ENCODE measurements around the gene EIF5.
"Not testable (repeated sequence)": the region's sequence is repeated elsewhere in the genome, so short reads cannot be mapped to it uniquely, and the experiment has no call there.

Gene EIF5

DNA sequence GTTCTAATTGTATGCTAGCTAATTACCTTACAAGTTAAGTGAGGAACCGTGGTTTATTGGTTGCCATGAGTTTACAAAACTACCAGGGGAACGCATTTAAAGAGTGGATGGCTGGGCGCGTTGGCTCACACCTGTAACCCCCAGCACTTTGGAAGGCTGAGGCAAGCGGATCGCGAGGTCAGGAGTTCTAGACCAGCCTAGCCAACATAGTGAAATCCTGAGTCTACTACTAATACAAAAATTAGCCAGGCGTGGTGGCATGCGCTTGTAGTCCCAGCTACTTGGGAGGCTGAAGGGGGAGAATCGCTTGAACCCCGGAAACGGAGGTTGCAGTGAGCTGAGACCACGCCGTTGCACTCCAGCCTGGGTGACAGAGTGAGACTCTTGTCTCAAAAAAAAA is 2.2 kb downstream of the EIF5 start:
- no peak for DNase-seq (ENCODE audit: low read depth)

DNA sequence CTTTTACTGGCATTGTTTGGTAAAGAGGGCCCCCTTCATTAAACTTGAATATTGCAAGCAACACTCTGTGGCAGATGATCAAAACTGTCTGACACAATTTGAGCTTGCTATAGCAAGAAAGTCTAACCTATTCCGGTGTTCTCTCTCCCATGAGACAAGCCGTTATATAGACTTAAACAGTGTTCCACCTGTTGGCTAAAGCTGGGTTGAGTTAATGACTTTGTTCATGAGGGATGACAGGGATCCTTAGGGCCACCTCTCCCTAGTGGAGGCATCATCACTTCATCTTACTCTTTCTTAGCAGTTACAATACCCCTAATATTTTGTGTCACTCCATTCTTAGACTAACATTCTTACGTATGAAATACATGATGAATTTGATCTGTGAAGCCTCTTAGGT is 3.8 kb downstream of the EIF5 start:
- DNase-seq (ENCODE audit: low read depth), result no peak

DNA sequence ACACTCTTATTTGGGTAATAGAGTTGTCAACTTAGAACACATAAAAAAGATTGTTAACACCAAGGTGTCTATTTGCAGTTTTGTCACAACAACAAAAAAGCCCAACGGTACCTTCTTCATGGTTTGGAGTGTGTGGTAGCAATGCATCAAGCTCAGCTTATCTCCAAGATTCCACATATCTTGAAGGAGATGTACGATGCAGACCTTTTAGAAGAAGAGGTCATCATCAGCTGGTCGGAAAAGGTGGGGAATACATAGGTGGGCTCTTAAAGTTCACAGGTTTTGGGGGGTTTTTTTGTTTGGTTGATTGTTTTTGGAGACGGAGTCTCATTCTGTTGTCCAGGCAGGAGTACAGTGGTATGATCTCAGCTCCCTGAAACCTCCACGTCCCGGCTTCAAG is 5.5 kb downstream of the EIF5 start:
- no peak for DNase-seq (ENCODE audit: low read depth)

DNA sequence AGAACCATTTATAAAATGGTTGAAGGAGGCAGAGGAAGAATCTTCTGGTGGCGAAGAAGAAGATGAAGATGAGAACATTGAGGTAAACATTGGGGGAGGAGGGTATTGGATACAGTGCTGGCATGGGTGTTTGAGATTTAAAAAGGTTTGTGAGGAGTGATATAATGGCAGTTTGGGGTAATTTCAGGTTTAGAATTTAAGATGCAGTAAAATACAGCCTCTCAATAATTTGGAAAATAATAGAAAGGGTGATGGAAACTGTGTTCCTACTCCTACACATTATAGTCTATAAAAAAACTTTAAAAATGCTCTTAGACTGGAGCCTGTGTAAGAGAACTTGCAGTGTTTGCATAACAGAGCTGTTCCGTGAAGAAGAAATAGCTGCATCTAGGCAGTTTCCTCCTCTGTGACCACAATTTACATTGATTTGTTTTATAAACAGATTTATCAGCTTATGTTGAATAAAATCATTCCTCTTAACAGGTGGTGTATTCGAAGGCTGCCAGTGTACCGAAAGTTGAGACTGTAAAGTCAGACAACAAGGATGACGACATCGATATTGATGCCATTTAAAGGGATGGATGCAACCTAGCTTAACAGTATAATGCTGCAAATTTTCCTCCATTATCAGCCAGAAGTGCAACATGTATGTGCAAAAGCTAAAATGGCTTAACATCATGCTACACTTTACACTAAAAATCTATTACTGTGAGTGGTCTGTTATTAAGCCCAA is 6.6 kb downstream of the EIF5 start:
- DNase-seq (ENCODE audit: low read depth), result no peak

DNA sequence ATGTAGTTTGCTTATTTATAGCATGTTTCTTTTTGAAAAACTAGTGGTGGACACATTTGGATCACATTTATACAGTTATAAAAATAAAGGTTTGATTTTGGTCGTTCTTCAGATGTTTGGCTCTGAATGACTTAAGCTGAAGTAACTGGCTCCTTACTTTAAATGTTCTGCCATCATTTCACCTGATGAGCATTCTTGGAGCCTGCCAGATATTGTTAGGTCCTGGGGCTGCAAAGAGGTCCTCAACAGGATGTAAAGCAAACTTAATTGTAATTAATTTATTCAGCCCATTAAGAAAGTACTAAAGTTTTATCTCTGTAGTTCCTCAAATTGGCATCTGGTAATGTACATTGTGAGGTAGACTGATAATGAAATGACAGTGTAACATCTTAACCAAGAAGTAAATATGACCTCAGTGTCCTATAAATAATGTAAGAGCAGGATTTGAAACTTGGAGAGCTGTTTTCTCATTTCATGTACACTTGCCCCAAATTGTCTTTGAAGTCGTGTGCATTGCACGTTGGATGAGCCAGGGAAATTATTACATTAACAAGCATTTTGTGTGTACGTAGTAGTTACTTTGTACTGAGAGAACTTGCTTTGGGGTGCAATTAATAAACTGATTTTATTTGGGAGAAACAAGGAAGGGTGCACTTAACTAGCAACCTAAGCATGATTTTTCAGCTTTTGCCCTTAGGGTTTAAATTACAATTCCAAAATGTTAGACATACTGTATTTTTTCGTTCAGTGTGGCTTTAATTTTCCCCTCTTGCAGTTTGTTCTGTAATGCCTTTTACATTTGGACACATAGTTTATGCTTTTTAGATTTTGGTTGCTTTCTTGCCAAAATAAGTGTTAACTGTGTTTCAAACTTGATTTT is 7.5 kb downstream of the EIF5 start:
- no peak for DNase-seq (ENCODE audit: low read depth)

DNA sequence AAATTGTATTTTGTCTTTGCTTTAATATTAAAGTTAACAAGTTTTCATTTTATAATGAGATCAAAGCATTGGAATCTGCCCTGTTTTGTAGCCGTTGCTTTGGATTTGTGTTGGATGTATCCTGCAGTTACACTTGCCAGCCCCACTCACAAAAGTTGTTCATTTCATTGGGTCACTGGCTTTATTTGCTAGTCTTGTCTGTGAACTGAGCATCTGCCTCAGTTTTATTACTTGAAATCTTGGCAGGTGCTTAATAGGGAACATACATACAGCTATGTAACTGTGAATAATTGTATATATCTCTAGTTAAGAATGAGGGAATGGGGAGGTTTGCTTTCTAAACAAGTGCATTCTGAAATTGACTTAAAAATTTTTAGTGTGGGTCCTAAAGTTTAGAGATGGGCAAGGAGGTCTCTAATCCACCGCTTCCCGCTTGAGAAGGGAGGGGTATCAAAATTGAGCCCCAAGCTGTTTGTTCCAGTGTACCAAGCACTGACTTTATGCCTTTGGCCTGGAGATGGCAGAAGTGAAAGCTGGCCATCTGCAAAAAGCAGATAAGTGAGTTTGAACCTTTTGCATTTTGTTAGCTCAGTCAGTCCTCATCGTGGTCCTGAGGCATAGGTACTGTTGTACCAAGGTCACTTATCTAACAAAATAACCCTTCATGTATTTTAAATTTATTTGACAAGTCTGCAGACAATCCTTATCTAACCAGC is 9.3 kb downstream of the EIF5 start:
- DNase-seq (ENCODE audit: low read depth), result no peak

DNA sequence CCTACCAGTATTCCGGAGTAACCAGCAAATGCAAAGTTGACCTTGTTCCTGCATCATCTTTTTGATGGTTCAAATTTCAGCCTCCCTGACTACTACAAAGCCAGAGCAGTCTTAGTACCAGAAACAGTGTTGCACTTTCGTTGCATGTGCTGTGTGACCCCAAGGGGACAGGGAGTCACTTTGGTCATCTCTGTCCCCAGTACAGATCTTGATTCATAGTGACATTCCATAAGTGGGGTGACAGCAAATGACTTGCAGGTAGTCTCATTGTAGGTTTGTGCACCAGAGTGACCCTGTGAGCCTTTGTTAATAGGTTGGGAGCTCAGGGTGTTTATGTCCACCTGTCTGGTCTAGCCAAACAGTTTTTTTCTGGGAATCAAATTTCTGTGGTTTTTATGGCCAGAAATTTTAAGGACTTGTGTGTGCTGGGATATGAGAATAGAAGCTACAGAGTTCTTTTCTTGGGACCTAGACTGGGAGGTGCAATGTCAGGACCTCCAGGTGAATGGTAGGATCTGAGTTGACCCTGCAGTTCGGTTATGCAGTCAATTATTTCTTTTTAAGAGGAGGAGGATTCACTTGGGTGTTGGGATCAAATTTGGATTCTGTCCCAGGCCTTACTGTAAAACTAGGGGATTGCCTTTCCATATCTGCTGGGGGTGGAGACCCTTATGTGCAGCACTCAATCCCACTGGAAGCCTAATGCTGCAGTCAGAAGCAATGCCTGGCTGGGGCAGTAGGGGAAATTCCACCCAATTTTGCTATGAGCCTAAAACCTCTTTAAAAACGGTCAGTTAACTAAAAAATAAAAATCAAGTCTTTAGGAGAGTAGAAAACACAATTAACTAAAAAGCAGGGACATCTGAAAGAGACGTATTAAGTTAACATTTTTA is 10.1 kb downstream of the EIF5 start:
- no peak for DNase-seq (ENCODE audit: low read depth)

DNA sequence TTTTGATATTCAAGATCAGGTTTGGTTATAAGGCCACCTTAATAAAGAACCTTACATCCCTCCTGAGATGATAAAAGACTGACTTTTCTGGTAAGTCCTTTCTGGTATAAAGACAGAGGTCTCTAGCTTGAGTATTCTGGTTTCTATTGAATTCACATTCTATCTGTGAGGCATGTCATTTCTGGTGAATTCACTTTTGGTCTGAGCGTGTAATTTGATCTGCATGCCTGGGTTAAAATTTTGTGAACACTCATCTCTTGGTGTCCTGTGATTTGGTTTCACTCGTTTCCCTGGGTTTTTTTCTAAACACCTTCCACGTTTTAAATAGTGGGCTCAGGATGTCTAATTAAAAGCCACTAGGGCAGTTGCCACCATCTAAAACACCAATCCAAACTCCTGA is 12.2 kb downstream of the EIF5 start:
- no peak for DNase-seq (ENCODE audit: low read depth)

DNA sequence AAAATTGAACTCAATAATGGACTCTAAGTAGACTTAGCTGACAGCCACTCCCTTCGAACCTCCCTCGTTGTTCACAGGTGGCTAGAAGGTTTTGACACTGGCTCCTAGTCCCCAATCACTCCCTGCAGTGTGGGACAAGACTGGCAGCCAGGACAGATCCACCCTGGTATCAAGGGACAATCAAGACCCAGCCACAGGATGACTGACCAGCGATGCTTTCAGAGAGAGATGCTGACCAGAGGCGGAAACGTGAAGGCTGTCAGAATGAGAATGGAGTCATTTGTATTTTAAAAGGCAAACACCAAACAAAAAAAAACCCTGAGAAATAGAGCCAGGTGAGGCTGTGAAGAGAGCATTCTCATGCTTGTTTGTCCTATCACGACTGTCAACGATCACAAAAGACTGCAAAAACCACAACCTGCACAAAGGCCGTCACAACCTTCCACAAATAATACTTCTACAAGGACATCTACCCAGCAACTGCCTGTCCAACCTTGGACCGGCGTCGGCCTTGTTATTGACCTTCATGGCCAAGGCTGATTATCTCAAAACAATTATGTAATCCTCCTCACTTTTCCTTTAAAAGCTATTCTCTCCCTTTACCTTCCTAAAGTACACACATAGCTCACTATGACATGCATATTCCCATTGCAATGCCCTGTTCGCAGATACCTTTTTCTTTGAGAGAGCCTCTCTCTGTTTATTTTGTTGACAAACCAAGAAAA is 13.2 kb downstream of the EIF5 start:
- DNase-seq (ENCODE audit: low read depth), result no peak

DNA sequence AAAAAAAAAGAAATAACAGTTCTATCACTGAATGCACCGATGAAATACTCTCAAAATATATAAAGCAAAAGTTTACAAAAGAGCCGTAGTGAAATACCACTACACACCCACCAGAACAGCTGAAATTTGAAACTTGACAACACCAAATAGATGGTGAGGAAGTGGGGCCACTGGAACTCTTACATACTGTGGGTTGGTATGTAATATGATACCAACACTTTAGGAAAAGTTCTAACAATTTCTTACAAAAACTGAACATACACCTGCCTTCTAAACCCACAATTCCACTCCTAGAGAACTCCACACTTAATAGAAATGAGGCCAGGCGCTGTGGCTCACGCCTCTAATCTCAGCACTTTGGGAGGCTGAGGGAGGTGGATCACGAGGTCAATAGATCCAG is 14.1 kb downstream of the EIF5 start:
- DNase-seq (ENCODE audit: low read depth), result no peak

DNA sequence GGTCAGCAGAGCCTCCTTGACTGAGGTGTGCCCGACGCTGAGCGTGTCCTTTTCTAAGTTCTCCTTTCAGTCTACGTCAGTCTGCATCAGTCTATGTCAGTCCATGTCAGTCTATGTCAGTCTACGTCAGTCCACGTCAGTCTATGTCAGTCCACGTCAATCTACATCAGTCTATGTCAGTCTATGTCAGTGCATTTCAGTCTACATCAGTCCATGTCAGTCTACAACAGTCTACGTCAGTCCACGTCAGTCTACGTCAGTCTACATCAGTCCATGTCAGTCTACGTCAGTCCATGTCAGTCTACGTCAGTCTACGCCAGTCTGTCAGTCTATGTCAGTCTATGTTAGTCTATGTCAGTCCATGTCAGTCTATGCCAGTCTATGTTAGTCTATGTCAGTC is 15.9 kb downstream of the EIF5 start:
- DNase-seq (ENCODE audit: low read depth), result no peak

DNA sequence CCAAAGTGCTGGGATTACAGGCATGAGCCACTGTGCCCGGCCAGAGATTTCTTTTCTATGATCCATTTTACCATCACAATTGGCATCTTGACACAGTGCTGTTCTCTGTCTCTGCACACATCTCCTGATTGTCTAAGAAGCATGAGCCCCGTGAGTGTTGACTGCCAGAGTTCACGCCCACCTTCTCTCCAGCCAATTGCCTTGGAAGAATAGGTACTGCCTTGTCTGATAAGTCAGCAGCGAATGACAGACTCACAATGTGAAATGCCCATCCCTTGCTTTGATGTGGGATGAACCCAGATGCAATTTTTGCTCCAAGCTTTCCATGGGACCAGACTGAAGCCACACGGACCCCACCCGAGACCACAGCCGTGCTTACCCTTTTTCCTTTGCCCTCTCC is 19.3 kb downstream of the EIF5 start:
- no peak for DNase-seq (ENCODE audit: low read depth)

DNA sequence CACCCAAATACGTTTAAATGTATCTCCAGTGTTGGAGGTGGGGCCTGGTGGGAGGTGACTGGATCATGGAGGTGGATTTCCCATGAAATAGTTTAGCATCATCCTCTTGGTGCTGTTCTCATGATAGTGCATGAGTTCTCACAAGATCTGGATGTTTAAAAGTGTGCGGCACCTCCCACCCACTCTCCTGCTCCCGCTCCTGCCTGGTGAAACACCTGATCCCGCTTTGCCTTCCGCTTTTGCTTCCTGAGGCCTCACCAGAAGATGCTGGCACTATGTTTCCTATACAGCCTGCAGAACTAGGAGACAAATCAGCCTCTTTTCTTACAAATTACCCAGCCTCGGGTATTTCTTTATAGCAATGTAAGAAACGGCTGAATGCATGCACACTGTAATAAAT is 20.1 kb downstream of the EIF5 start:
- DNase-seq (ENCODE audit: low read depth), result no peak

DNA sequence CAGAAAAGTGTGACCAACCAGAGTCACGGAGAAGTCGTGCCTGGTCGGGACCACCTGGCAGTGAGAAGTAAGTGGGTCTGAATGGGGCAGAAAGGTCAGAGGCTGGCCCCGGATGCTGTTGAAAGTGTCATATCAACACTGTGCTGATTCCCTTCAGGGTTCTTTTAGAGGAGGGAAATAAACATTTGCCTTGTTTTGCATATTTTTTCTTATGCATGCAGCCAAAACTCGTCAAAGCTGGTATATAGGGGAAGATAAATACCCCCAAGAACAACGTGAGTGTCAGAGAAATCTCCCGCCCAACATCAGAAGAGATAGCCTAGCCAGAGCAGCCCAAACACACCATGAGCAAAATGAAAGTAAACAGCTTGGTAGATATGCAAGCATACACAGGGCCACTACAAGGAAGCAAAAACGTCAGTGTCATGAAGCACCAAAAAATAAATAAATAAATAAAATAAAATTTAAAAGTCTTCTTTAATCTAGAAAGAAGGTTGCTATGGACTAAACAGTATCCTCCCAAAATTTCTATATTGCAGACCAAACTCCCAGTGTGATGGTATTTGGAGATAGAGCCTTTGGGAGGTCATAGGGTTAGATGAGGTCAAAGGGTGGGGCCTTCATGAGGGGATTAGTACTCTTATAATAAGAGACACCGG is 22.1 kb downstream of the EIF5 start:
- no peak for DNase-seq (ENCODE audit: low read depth)

DNA sequence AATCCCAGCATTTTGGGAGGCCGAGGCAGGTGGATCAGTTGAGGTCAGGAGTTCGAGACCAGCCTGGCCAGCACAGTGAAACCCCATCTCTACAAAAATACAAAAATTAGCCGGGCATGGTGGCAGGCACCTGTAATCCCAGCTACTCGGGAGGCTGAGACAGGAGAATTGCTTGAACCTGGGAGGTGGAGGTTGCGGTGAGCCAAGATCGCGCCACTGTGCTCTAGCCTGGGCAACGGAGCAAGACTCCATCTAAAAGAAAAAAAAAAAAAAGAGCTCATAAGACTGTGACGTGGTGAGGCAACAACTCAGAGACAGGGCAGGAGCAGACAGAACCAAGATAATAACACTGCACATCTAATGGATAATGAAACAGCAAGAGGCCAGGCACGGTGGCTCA is 23.5 kb downstream of the EIF5 start:
- DNase-seq (ENCODE audit: low read depth), result not testable (repeated sequence)

DNA sequence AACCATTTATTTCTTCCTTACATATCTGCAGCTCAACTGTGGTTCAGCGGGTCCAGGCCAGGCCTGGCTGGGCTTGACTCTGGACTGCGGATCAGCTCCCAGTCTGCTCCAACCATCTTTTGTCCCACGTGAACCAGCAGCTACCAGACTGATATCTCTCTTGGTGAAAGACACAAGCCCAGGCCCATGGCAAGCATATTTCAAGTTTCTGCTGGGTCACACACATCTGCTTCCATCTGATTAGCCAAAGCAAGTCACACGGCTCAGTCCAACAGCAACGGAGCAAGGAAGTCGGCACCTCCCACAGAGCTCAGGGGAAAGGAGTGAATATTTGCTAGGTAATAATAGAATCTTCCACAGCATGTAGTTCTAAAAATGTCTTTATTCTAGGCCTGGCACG is 26.5 kb downstream of the EIF5 start:
- DNase-seq (ENCODE audit: low read depth), result no peak

DNA sequence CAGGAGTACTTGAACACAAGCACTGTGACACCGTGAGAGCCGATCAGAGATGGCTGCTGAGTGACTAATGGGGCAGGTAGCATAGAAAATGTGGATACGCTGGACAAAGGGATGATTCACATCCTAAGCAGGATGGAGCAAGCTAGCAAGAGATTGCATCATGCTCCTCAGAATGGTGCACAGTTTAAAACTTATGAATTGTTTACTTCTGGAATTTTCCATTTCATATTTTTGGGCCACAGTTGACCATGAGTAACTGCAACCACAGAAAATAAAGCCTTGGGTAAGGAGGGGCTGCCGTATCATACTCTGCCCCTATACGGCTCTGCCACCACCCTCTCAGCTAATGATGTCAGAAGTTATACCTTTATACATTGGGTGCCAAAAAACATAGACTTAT is 27.8 kb downstream of the EIF5 start:
- no peak for DNase-seq (ENCODE audit: low read depth)

DNA sequence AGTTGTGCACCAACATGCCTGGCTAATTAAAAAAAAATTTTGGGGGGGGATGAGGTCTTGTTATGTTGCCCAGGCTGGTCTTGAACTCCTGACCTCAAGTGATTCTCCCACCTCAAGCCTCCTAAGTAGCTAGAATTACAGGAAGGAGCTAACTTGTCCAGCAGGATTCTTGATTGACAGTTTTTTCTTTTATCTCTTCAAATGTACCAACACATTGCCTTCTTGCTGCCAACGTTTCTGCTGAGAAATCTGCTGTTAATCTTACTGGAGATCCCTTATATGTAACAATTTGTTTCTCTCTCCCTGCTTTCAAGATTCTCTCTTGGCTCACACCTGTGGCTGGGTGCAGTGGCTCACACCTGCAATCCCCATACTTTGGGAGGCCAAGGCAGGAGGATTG is 28.7 kb downstream of the EIF5 start:
- DNase-seq (ENCODE audit: low read depth), result no peak

DNA sequence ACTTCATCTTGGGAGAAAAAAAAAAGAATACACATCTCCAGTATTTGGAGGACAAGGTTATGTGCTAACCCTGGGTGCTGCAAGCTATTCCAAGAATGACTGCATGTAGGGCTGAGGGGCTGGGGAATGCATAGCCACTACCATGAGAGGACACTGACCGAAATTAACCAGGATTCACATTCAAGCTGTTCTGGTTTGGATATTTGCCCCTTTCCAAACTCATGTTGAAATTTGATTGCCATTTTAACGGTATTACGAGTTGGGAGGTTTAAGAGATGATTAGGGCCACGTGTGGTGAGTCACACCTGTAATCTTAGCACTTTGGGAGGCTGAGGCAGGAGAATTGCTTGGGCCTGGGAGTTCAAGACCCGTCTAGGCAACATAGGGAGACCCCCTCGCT is 32.7 kb downstream of the EIF5 start:
- DNase-seq (ENCODE audit: low read depth), result no peak

DNA sequence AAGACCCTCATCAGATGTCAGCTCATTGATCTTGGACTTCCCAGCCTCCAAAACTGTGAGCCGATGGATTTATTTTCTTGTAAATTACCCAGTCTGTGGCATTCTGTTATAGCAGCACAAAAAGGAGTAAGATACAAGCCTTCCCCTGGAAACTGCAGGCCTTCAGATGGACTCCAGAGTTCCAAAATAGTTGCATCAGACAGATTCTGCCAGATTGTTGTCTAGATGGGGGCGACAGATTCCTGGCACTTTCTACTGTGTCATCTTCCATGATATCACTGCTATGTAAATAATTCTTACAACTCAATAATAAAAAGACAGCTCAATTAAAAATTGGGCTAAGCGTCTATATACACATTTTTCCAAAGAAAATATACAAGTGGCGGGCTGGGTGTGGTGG is 34.0 kb downstream of the EIF5 start:
- no peak for DNase-seq (ENCODE audit: low read depth)

DNA sequence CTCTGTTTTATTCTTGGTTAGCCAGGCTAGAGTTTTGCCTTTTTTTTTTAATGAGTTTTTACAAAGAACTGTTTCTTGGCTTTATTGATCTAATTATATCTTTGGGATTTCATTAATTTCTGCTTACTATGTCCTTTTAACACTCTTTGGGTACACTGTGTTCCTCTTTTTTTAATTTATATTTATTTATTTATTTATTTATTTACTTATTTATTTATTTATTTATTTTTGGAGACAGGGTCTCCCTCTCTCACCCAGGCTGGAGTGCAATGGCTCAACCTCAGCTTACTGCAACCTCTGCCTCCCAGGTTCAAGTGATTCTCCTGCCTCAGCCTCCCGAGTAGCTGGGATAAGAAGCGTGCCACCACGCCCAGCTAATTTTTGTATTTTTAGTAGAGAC is 36.0 kb downstream of the EIF5 start:
- DNase-seq (ENCODE audit: low read depth), result no peak
